OCI-LY7 (cell line): ENCODE results near the gene DAPK2. TPM values are rescaled to one million over a fixed set of nuclear protein-coding genes. Genes with fewer than 3 reads are reported as not detected.
A peak's percentile ranks its signal among the peaks of the same experiment; 100 is the strongest.

Source experiments
- BruUV-seq: library from RNA; stranded (reverse); fragments of 400-500 nt; replicated peaks from 2 replicates; lab custom pipeline; 2021; lab: Mats Ljungman, UMichigan
- CTCF ChIA-PET: fragments of 300-600 bp; sonication (Branson Sonifier 250); formaldehyde crosslinking; loops from one replicate; lab custom pipeline; 2022; ENCODE audit warnings: antibody characterized with exemption; ENCODE audit not compliant: unreplicated experiment; lab: Charles Lee
- POLR2A ChIA-PET: fragments of 300-600 bp; sonication (Branson Sonifier 250); formaldehyde crosslinking; loops from one replicate; lab custom pipeline; 2022; ENCODE audit warnings: antibody characterized with exemption; lab: Charles Lee
- DNase-seq: peaks from one replicate; pipeline ENCODE4 v3.0.0-alpha.2; 2015; ENCODE audit warnings: low spot score
- H2AFZ ChIP-seq: fragments of 200-600 bp; sonication (generic), shearing (Covaris generic); 2 replicates; pipeline ENCODE4 v1.6.1; 2014; ENCODE audit warnings: mild to moderate bottlenecking, antibody characterized with exemption, low read length, moderate library complexity
- H3K27ac ChIP-seq: fragments of 200-600 bp; sonication (generic); 2 replicates; pipeline ENCODE4 v1.5.1; 2014; ENCODE audit warnings: mixed run types, low read depth, mild to moderate bottlenecking, moderate library complexity, low read length, inconsistent platforms; ENCODE audit not compliant: poor library complexity, severe bottlenecking
- H3K36me3 ChIP-seq: fragments of 200-600 bp; sonication (generic); 2 replicates; pipeline ENCODE4 v1.6.1; 2014; ENCODE audit warnings: mild to moderate bottlenecking, antibody characterized with exemption, low read length, moderate library complexity, mixed read lengths; ENCODE audit not compliant: insufficient read depth
- H3K4me1 ChIP-seq: fragments of 200-600 bp; sonication (generic); 2 replicates; pipeline ENCODE4 v1.5.1; 2014; ENCODE audit warnings: mild to moderate bottlenecking, low read length; ENCODE audit not compliant: insufficient read depth, poor library complexity, severe bottlenecking
- H3K4me2 ChIP-seq: fragments of 200-600 bp; sonication (generic); 2 replicates; pipeline ENCODE4 v1.6.1; 2014; ENCODE audit warnings: mild to moderate bottlenecking, low read length
- H3K4me3 ChIP-seq: fragments of 200-600 bp; sonication (generic); 2 replicates; pipeline ENCODE4 v1.5.1; 2014; ENCODE audit warnings: mild to moderate bottlenecking, low read depth, low read length; ENCODE audit not compliant: poor library complexity, severe bottlenecking
- H3K79me2 ChIP-seq: fragments of 200-600 bp; sonication (generic); 2 replicates; pipeline ENCODE4 v1.6.1; 2016; ENCODE audit warnings: low read depth, mild to moderate bottlenecking, low read length, moderate library complexity, mixed read lengths; ENCODE audit not compliant: insufficient read depth
- H3K9me2 ChIP-seq: fragments of 200-600 bp; sonication (generic); 2 replicates; pipeline ENCODE4 v1.6.1; 2016; ENCODE audit warnings: mild to moderate bottlenecking, low read length, mixed read lengths; ENCODE audit not compliant: insufficient read depth
- H3K9me3 ChIP-seq: fragments of 200-600 bp; sonication (generic); 2 replicates; pipeline ENCODE4 v1.6.1; 2014; ENCODE audit warnings: mild to moderate bottlenecking, mixed run types, low read length, mixed read lengths
- H4K20me1 ChIP-seq: fragments of 200-600 bp; sonication (generic); 2 replicates; pipeline ENCODE4 v1.6.1; 2014; ENCODE audit warnings: mild to moderate bottlenecking, antibody characterized with exemption, low read length, moderate library complexity, mixed read lengths; ENCODE audit not compliant: insufficient read depth
- EZH2phosphoT487 ChIP-seq: fragments of 200-600 bp; sonication (generic); IDR thresholded peaks from 2 replicates; pipeline ENCODE4 v1.6.1; 2018; ENCODE audit warnings: low read depth, borderline replicate concordance, mild to moderate bottlenecking, mixed run types, antibody characterized with exemption, low read length, moderate library complexity, mixed read lengths
- intact Hi-C: fragments of 100-400 bp; cut with micrococcal nuclease; formaldehyde crosslinking; loops from one replicate; pipeline ENCODE4 v1.10.0; 2022; ENCODE audit not compliant: unreplicated experiment
- total RNA-seq, 2 experiments: library from RNA; depleted of rRNA in 1 of 2; stranded (reverse); fragments of >200 nt in 1 of 2; shearing (Covaris generic) in 1 of 2; gene quantifications; 2 replicates each; pipeline ENCODE4 v1.2.3, GENCODE V29; 2014 to 2022
- TF ChIP-seq, protein P1 (sequence below): fragments of 200-600 bp; sonication (generic); conservative IDR thresholded peaks from 2 replicates; pipeline ENCODE4 v1.5.1; 2014; ENCODE audit warnings: mild to moderate bottlenecking, antibody characterized with exemption, low read length, moderate library complexity, mixed read lengths

The DAPK2 gene
- total RNA-seq, 2 experiments from 2014 or later = 0.36 to 1.2 TPM

- H3K36me3 ChIP-seq = no peaks in the 10 kb centered on the region
- ChIA-PET CTCF (no interaction called here), POLR2A (interaction anchor here (0.6 kb wide), 1 partner anchor 204 kb away, joined by 6 read pairs; no protein-coding TSS in a partner anchor)
- H3K27ac ChIP-seq = no peak overlapping the region
- intact Hi-C loops = no loop called here
- no peak for TF ChIP-seq EZH2phosphoT487
- TF ChIP-seq, protein P1, sequence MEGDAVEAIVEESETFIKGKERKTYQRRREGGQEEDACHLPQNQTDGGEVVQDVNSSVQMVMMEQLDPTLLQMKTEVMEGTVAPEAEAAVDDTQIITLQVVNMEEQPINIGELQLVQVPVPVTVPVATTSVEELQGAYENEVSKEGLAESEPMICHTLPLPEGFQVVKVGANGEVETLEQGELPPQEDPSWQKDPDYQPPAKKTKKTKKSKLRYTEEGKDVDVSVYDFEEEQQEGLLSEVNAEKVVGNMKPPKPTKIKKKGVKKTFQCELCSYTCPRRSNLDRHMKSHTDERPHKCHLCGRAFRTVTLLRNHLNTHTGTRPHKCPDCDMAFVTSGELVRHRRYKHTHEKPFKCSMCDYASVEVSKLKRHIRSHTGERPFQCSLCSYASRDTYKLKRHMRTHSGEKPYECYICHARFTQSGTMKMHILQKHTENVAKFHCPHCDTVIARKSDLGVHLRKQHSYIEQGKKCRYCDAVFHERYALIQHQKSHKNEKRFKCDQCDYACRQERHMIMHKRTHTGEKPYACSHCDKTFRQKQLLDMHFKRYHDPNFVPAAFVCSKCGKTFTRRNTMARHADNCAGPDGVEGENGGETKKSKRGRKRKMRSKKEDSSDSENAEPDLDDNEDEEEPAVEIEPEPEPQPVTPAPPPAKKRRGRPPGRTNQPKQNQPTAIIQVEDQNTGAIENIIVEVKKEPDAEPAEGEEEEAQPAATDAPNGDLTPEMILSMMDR = no peak
- peaks cover 9% of the 10 kb centered on the region for H3K4me1 ChIP-seq
- H3K79me2 ChIP-seq = no peaks in the 10 kb centered on the region
- no peaks in the 10 kb centered on the region for H3K9me3 ChIP-seq
- H4K20me1 ChIP-seq = no peaks in the 10 kb centered on the region
- H2AFZ ChIP-seq = 0 out of 2 replicates have a peak overlapping the region, but pooled peaks have one; percentile 35
- no peak for DNase-seq
- BruUV-seq = no TSS peak
- H3K4me3 ChIP-seq = no peak overlapping the region
- H3K9me2 ChIP-seq = no peaks in the 10 kb centered on the region
- H3K4me2 ChIP-seq = no peak overlapping the region
Observed at GRCh38 chr15:63998489-63998888, 47.8 kb downstream of the DAPK2 start.

DNA sequence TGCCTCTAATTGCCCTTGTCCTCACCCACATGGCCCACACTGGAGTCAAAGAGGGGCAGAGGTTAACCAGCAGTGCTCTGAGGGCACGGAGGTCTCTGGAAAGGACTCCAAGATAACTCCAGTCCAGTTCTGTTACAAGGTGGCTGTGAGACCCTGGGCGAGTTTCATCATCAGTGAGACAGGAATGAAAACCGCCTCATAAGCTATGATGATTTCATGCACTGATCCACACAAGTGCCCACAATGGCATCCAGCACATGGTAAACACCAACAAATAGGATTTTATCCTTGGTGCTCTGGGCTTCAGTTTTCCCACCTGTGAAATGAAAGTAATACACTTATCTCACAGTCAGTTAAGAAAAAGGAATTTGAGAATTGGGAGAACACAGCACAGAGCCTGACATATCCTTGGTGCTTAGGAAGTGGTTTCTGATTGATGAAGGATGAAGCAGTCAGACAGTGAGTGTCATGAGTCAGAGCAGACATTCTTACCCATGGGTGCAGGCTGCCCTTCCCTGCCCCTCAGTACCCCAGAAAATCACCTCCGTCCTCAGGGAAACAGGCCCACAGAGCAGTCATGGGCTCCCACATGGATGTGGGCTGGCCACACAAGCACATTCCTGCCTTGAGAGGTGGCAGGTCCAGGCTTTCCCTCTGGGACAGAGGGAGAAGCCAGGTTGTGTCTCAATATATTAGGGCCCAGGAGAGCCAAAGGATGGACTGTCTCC, 48.4 kb downstream of the DAPK2 start:
- intact Hi-C loops = no loop called here

More for the DNA sequence above, 48.4 kb downstream of the DAPK2 start:
- ChIA-PET POLR2A (no interaction called here), CTCF (no interaction called here)
- Histone ChIP-seq H3K9me3 (no peaks in the 10 kb centered on the region), H3K4me2 (no peak overlapping the region), H4K20me1 (no peaks in the 10 kb centered on the region), H3K4me3 (no peak overlapping the region), H3K27ac (no peak overlapping the region), H3K9me2 (no peaks in the 10 kb centered on the region), H2AFZ (0 out of 2 replicates have a peak overlapping the region, but pooled peaks have one; percentile 35), H3K4me1 (peaks cover 9% of the 10 kb centered on the region), H3K79me2 (no peaks in the 10 kb centered on the region), H3K36me3 (no peaks in the 10 kb centered on the region)
- TF ChIP-seq EZH2phosphoT487 = no peak
- TF ChIP-seq, protein P1 = no peak
- no peak for DNase-seq
- BruUV-seq = no TSS peak
